ENCODE results near the gene ST6GAL1. TPM values are rescaled to one million over a fixed set of nuclear protein-coding genes. Genes with fewer than 3 reads are reported as not detected.

ST6GAL1 gene
- total RNA-seq, 1 donor from 2014 or later = 74.0 TPM

GRCh38 chr3:187039723-187040414 lies 109.5 kb downstream of the ST6GAL1 start:
- Mint-ChIP-seq H3K9me3 (ENCODE audit: low read depth) (peaks cover 10% of the 10 kb centered on the region), H3K27me3 (no peaks in the 10 kb centered on the region), H3K27ac (no peak overlapping the region), H3K36me3 (ENCODE audit: insufficient read depth) (peaks cover 30% of the 10 kb centered on the region), H3K4me1 (ENCODE audit: low read depth) (peaks cover 16% of the 10 kb centered on the region), H3K4me3 (ENCODE audit: low read depth) (no peak overlapping the region)
- no peak for DNase-seq (ENCODE audit: low spot score, unreplicated experiment)
- no peak for TF ChIP-seq CTCF (IDR thresholded peaks at IDR 0.05; ENCODE audit: unreplicated experiment)

GRCh38 chr3:187040516-187041361 lies 110.4 kb downstream of the ST6GAL1 start:
- peaks cover 3% of the 10 kb centered on the region for H3K9me3 Mint-ChIP-seq (ENCODE audit: low read depth)
- H3K4me1 Mint-ChIP-seq (ENCODE audit: low read depth) = peaks cover 16% of the 10 kb centered on the region
- no peak overlapping the region for H3K4me3 Mint-ChIP-seq (ENCODE audit: low read depth)
- peak overlapping the region; percentile 65 for H3K27ac Mint-ChIP-seq
- DNase-seq (ENCODE audit: low spot score, unreplicated experiment) = no peak
- H3K36me3 Mint-ChIP-seq (ENCODE audit: insufficient read depth) = peaks cover 24% of the 10 kb centered on the region
- H3K27me3 Mint-ChIP-seq = no peaks in the 10 kb centered on the region
- TF ChIP-seq CTCF (IDR thresholded peaks at IDR 0.05; ENCODE audit: unreplicated experiment) = no peak

DNA sequence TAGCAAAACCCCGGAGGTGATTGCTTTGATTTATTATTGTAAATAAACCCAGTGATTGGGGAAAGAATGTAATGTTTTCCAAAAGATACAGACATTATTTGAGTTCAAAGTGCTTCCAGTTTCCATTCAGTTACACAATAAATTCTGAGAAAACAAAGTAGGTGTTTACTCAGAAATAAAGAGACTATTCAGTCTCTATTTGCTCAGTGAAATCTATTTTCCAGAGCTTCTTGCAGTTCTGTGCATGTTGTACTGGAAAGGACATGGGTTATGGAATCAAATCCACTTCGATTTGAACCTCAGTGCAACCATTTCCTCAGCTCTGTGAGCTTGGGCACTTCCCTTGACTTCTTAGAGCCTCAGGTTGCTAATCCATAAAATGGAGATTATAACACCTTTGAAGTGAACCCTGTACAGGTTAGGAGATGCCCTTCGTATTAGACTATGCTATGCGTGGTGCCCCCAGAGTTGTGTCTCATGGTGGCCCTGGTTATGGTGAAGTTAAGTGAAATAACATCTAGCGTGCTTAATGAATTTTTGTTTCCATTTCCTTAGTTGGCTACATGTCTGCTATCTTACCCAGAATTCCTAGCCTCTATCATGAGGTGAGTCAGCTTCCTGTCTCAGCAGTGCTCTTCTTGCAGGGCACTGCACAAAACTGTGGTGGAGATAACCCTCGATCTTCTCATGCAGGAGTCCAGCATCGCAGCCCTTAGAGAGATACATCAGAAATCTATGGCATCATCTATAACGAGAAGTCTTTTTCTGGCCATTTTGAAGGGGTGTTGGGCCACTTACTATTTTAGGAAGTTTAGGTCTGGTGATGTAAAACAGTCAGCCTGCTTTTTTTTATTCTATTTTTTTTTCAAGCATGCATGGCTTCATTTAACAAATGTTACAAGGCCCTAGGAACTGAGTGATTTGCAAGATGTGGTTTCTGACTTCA lies 111.3 kb downstream of the ST6GAL1 start:
- H3K27me3 Mint-ChIP-seq = no peaks in the 10 kb centered on the region
- peaks cover 16% of the 10 kb centered on the region for H3K4me1 Mint-ChIP-seq (ENCODE audit: low read depth)
- H3K9me3 Mint-ChIP-seq (ENCODE audit: low read depth) = peaks cover 4% of the 10 kb centered on the region
- no peak for DNase-seq (ENCODE audit: low spot score, unreplicated experiment)
- no peak for TF ChIP-seq CTCF (IDR thresholded peaks at IDR 0.05; ENCODE audit: unreplicated experiment)
- peaks cover 28% of the 10 kb centered on the region for H3K36me3 Mint-ChIP-seq (ENCODE audit: insufficient read depth)
- H3K4me3 Mint-ChIP-seq (ENCODE audit: low read depth) = no peak overlapping the region
- H3K27ac Mint-ChIP-seq = no peak overlapping the region

GRCh38 chr3:187042346-187042745 lies 112.0 kb downstream of the ST6GAL1 start:
- H3K36me3 Mint-ChIP-seq (ENCODE audit: insufficient read depth) = peaks cover 28% of the 10 kb centered on the region
- no peak overlapping the region for H3K27ac Mint-ChIP-seq
- peaks cover 16% of the 10 kb centered on the region for H3K4me1 Mint-ChIP-seq (ENCODE audit: low read depth)
- H3K4me3 Mint-ChIP-seq (ENCODE audit: low read depth) = no peak overlapping the region
- no peak for TF ChIP-seq CTCF (IDR thresholded peaks at IDR 0.05; ENCODE audit: unreplicated experiment)
- peaks cover 4% of the 10 kb centered on the region for H3K9me3 Mint-ChIP-seq (ENCODE audit: low read depth)
- no peak for DNase-seq (ENCODE audit: low spot score, unreplicated experiment)
- no peaks in the 10 kb centered on the region for H3K27me3 Mint-ChIP-seq

Data from progenitor cell of endocrine pancreas (in vitro differentiated cells).